Chondrocyte (in vitro differentiated cells): ENCODE data around the gene CLCN5. TPM values are rescaled to one million over a fixed set of nuclear protein-coding genes. Genes with fewer than 3 reads are reported as not detected.
"Not testable (repeated sequence)": the region's sequence is repeated elsewhere in the genome, so short reads cannot be mapped to it uniquely, and the experiment has no call there.

Source experiments
- DNase-seq: peaks from one replicate; pipeline ENCODE4 v3.0.0; 2021; ENCODE audit warnings: mixed read lengths, low spot score
- H3K27ac Mint-ChIP-seq: one replicate; pipeline ENCODE4 v1.8.0; 2021; ENCODE audit warnings: mild to moderate bottlenecking, moderate library complexity, mixed read lengths; ENCODE audit not compliant: unreplicated experiment
- H3K27me3 Mint-ChIP-seq: 2 replicates; pipeline ENCODE4 v1.8.0; 2021; ENCODE audit warnings: low read depth, mixed read lengths
- H3K36me3 Mint-ChIP-seq: 2 replicates; pipeline ENCODE4 v1.8.0; 2021; ENCODE audit warnings: low read depth, mixed read lengths
- H3K4me1 Mint-ChIP-seq: 2 replicates; pipeline ENCODE4 v1.8.0; 2021; ENCODE audit warnings: low read depth, mild to moderate bottlenecking, mixed read lengths
- H3K4me3 Mint-ChIP-seq: one replicate; pipeline ENCODE4 v1.8.0; 2021; ENCODE audit warnings: mild to moderate bottlenecking, moderate library complexity, mixed read lengths; ENCODE audit not compliant: unreplicated experiment
- H3K9me3 Mint-ChIP-seq: 2 replicates; pipeline ENCODE4 v1.8.0; 2021; ENCODE audit warnings: low read depth, mixed read lengths
- CTCF ChIP-seq: fragments of 200-600 bp; sonication (generic); IDR thresholded peaks from 2 replicates; pipeline ENCODE4 v1.5.0; 2021; ENCODE audit warnings: antibody characterized with exemption, mild to moderate bottlenecking, moderate library complexity
- total RNA-seq: library from RNA; stranded (reverse); gene quantifications from 3 replicates; pipeline ENCODE4 v1.2.1, GENCODE V29; 2021

Gene CLCN5
- total RNA-seq, 1 donor from 2014 or later: 17.9 TPM

- Mint-ChIP-seq H3K27ac (no peak overlapping the region), H3K36me3 (no peaks in the 10 kb centered on the region), H3K27me3 (no peaks in the 10 kb centered on the region), H3K4me3 (no peak overlapping the region), H3K4me1 (no peaks in the 10 kb centered on the region), H3K9me3 (peaks cover 4% of the 10 kb centered on the region)
- no peak for TF ChIP-seq CTCF
- DNase-seq: no peak
Observed at GRCh38 chrX:50000937-50001542, 78.6 kb downstream of the CLCN5 start.

GRCh38 chrX:50002067-50002714 is 79.8 kb downstream of the CLCN5 start:
- no peak overlapping the region for H3K4me3 Mint-ChIP-seq
- H3K36me3 Mint-ChIP-seq: no peaks in the 10 kb centered on the region
- DNase-seq: no peak
- H3K27ac Mint-ChIP-seq: no peak overlapping the region
- no peaks in the 10 kb centered on the region for H3K4me1 Mint-ChIP-seq
- no peaks in the 10 kb centered on the region for H3K9me3 Mint-ChIP-seq
- no peaks in the 10 kb centered on the region for H3K27me3 Mint-ChIP-seq
- TF ChIP-seq CTCF: no peak

- no peaks in the 10 kb centered on the region for H3K4me1 Mint-ChIP-seq
- no peak for DNase-seq
- TF ChIP-seq CTCF: no peak
- no peaks in the 10 kb centered on the region for H3K36me3 Mint-ChIP-seq
- H3K27ac Mint-ChIP-seq: no peak overlapping the region
- H3K27me3 Mint-ChIP-seq: no peaks in the 10 kb centered on the region
- no peaks in the 10 kb centered on the region for H3K9me3 Mint-ChIP-seq
- no peak overlapping the region for H3K4me3 Mint-ChIP-seq
Observed at GRCh38 chrX:50003467-50003866, 81.1 kb downstream of the CLCN5 start.

GRCh38 chrX:50003927-50004326 is 81.5 kb downstream of the CLCN5 start:
- H3K36me3 Mint-ChIP-seq: no peaks in the 10 kb centered on the region
- no peaks in the 10 kb centered on the region for H3K4me1 Mint-ChIP-seq
- DNase-seq: no peak
- no peaks in the 10 kb centered on the region for H3K9me3 Mint-ChIP-seq
- H3K27me3 Mint-ChIP-seq: no peaks in the 10 kb centered on the region
- H3K27ac Mint-ChIP-seq: no peak overlapping the region
- no peak overlapping the region for H3K4me3 Mint-ChIP-seq
- TF ChIP-seq CTCF: no peak

- not testable (repeated sequence) for H3K36me3 Mint-ChIP-seq, DNase-seq, H3K4me3 Mint-ChIP-seq, H3K27me3 Mint-ChIP-seq, H3K27ac Mint-ChIP-seq, H3K4me1 Mint-ChIP-seq
- H3K9me3 Mint-ChIP-seq: peaks cover 19% of the 10 kb centered on the region
Observed at GRCh38 chrX:50025591-50025990, 103.2 kb downstream of the CLCN5 start.

- Mint-ChIP-seq H3K4me3 (no peak overlapping the region), H3K27ac (no peak overlapping the region), H3K36me3 (no peaks in the 10 kb centered on the region), H3K4me1 (peaks cover 16% of the 10 kb centered on the region), H3K9me3 (peaks cover 7% of the 10 kb centered on the region), H3K27me3 (no peaks in the 10 kb centered on the region)
- DNase-seq: no peak
- TF ChIP-seq CTCF: no peak
Observed at GRCh38 chrX:50035126-50035525, 112.7 kb downstream of the CLCN5 start.
